ENCODE measurements around the gene NRL. TPM values are rescaled to one million over a fixed set of nuclear protein-coding genes. Genes with fewer than 3 reads are reported as not detected.

Gene NRL
- total and polyA plus RNA-seq, 4 donors, result 1.5 to 3.2 (median 2.8) TPM

GRCh38 chr14:24060984-24061913, 53.5 kb downstream of the NRL start (continued):
- TF ChIP-seq, protein P1, sequence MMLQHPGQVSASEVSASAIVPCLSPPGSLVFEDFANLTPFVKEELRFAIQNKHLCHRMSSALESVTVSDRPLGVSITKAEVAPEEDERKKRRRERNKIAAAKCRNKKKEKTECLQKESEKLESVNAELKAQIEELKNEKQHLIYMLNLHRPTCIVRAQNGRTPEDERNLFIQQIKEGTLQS (IDR thresholded peaks at IDR 0.05), result no peak
- TF ChIP-seq GABPA (IDR thresholded peaks at IDR 0.05 in 1 of 2, conservative IDR thresholded peaks at IDR 0.05 in 1 of 2), result peak in 1 of 2 donors; percentile 81
- TF ChIP-seq YY1 (IDR thresholded peaks at IDR 0.05), result peak; percentile 91
- peak; percentile 100 for TF ChIP-seq SP1 (IDR thresholded peaks at IDR 0.05)
- peak; percentile 66 for TF ChIP-seq FOXA2 (IDR thresholded peaks at IDR 0.05)
- peak; percentile 44 for TF ChIP-seq FOXA1 (IDR thresholded peaks at IDR 0.05)

- Histone ChIP-seq H3K4me1 (ENCODE audit: control insufficient read depth in 4 of 4, insufficient read depth in 4 of 4, low read length in 3 of 4) (peaks cover 34 to 80% (median 65%) of the 10 kb centered on the region in 4 donors), H3K27ac (ENCODE audit: low read depth in 1 of 2, low read length in 2 of 2) (no peak overlapping the region), H3K4me3 (ENCODE audit: low read depth in 1 of 3, low read length in 3 of 3) (no peak overlapping the region), H3K27me3 (ENCODE audit: control insufficient read depth in 4 of 4, insufficient read depth in 4 of 4, low read length in 3 of 4) (no peaks in the 10 kb centered on the region), H3K9me3 (ENCODE audit: control insufficient read depth in 4 of 4, low read length in 3 of 4) (no peaks in the 10 kb centered on the region), H3K9ac (ENCODE audit: low read depth in 1 of 2, low read length in 2 of 2) (no peak overlapping the region), H3K36me3 (ENCODE audit: control insufficient read depth in 4 of 4, insufficient read depth in 3 of 4, low read depth in 1 of 4, low read length in 3 of 4) (no peaks in the 10 kb centered on the region)
- DNase-seq (ENCODE audit: low spot score), result no peak
- WGBS, result 95% methylated on average over 10 of the region's 10 CpGs
- no peak for TF ChIP-seq SP1 (IDR thresholded peaks at IDR 0.05)
- no peak for TF ChIP-seq REST (IDR thresholded peaks at IDR 0.05)
- TF ChIP-seq YY1 (IDR thresholded peaks at IDR 0.05), result no peak
- TF ChIP-seq, protein P2, sequence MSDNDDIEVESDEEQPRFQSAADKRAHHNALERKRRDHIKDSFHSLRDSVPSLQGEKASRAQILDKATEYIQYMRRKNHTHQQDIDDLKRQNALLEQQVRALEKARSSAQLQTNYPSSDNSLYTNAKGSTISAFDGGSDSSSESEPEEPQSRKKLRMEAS (IDR thresholded peaks at IDR 0.05), result no peak
Observed at GRCh38 chr14:24060443-24060842, 54.3 kb downstream of the NRL start.

GRCh38 chr14:24059841-24060388, 54.8 kb downstream of the NRL start:
- Histone ChIP-seq H3K27ac (ENCODE audit: low read depth in 1 of 2, low read length in 2 of 2) (no peak overlapping the region), H3K36me3 (ENCODE audit: control insufficient read depth in 4 of 4, insufficient read depth in 3 of 4, low read depth in 1 of 4, low read length in 3 of 4) (no peaks in the 10 kb centered on the region), H3K9ac (ENCODE audit: low read depth in 1 of 2, low read length in 2 of 2) (no peak overlapping the region), H3K4me1 (ENCODE audit: control insufficient read depth in 4 of 4, insufficient read depth in 4 of 4, low read length in 3 of 4) (peaks cover 33 to 76% (median 61%) of the 10 kb centered on the region in 4 donors), H3K4me3 (ENCODE audit: low read depth in 1 of 3, low read length in 3 of 3) (no peak overlapping the region), H3K27me3 (ENCODE audit: control insufficient read depth in 4 of 4, insufficient read depth in 4 of 4, low read length in 3 of 4) (no peaks in the 10 kb centered on the region), H3K9me3 (ENCODE audit: control insufficient read depth in 4 of 4, low read length in 3 of 4) (no peaks in the 10 kb centered on the region)
- 87% methylated on average over 16 of the region's 16 CpGs for WGBS
- DNase-seq (ENCODE audit: low spot score), result no peak
- no peak for TF ChIP-seq JUND (IDR thresholded peaks at IDR 0.05)
- TF ChIP-seq HNF4G (IDR thresholded peaks at IDR 0.05), result no peak
- TF ChIP-seq REST (IDR thresholded peaks at IDR 0.05), result no peak
